HepG2 (cell line): Measurements from ENCODE around the gene PSMB11. TPM values are rescaled to one million over a fixed set of nuclear protein-coding genes. Genes with fewer than 3 reads are reported as not detected.
A peak's percentile ranks its signal among the peaks of the same experiment; 100 is the strongest.

Experiments used
- CEBPZ ChIP-seq: IDR thresholded peaks from 2 replicates; pipeline ENCODE4 v1.6.1; 2012; ENCODE audit warnings: low read length, improper control_type of control experiment
- GZF1 ChIP-seq: sonication (generic); formaldehyde crosslinking; IDR thresholded peaks from 2 replicates; pipeline ENCODE4 v1.5.1; 2020; ENCODE audit warnings: mild to moderate bottlenecking, missing genetic modification reagents
- MTF2 ChIP-seq: sonication (generic); formaldehyde crosslinking; IDR thresholded peaks from 2 replicates; pipeline ENCODE4 v1.5.0; 2020; ENCODE audit warnings: missing genetic modification reagents, borderline replicate concordance
- SOX5 ChIP-seq: IDR thresholded peaks from 2 replicates; pipeline ENCODE4 v1.6.1; 2016; ENCODE audit warnings: borderline replicate concordance
- ZFP36 ChIP-seq: fragments of 150-350 bp; IDR thresholded peaks from 2 replicates; pipeline ENCODE4 v1.6.1; 2018; ENCODE audit warnings: borderline replicate concordance, low read length, low read depth; ENCODE audit not compliant: partially characterized antibody
- ZNF225 ChIP-seq: sonication (generic); formaldehyde crosslinking; IDR thresholded peaks from 2 replicates; pipeline ENCODE4 v1.4.0; 2020; ENCODE audit warnings: mild to moderate bottlenecking, missing genetic modification reagents
- ZNF333 ChIP-seq: sonication (generic); formaldehyde crosslinking; IDR thresholded peaks from 2 replicates; pipeline ENCODE4 v1.4.0; 2020; ENCODE audit warnings: mild to moderate bottlenecking, missing genetic modification reagents, borderline replicate concordance
- ZNF800 ChIP-seq: sonication (generic); formaldehyde crosslinking; IDR thresholded peaks from 2 replicates; pipeline ENCODE4 v1.4.0; 2020; ENCODE audit warnings: missing genetic modification reagents
- ZSCAN20 ChIP-seq: sonication (generic); formaldehyde crosslinking; IDR thresholded peaks from 2 replicates; pipeline ENCODE4 v1.4.0; 2020; ENCODE audit warnings: missing genetic modification reagents, mild to moderate bottlenecking, borderline replicate concordance
- polyA plus RNA-seq, 8 experiments: library from polyadenylated mRNA; depleted of rRNA in 3 of 8; stranded (reverse) in 7 of 8; unstranded in 1 of 8; fragments of >200 nt; fragmentation: Illumina TruSeq in 4 of 8; extraction: Trizol in 4 of 8; gene quantifications; 2 replicates each; pipeline versions ENCODE4 v1.2.1 to v1.2.3, GENCODE V29; 2011 to 2016; ENCODE audit warnings: low read depth in 4 of 8, missing spikeins in 1 of 8, mixed read lengths in 1 of 8; ENCODE audit not compliant: insufficient read depth in 1 of 8
- total RNA-seq, 5 experiments: library from RNA; depleted of rRNA; stranded (reverse); fragments of >200 nt; fragmentation: Illumina TruSeq; extraction: Trizol; gene quantifications; 2 replicates each; pipeline ENCODE4 v1.2.3, GENCODE V29; 2016; ENCODE audit warnings: low read depth in 1 of 5
- TF ChIP-seq, protein P1 (sequence below): sonication (generic); formaldehyde crosslinking; conservative IDR thresholded peaks from 2 replicates; pipeline ENCODE4 v1.8.0; 2022; ENCODE audit warnings: missing genetic modification reagents
- TF ChIP-seq, protein P2 (sequence below): sonication (generic); formaldehyde crosslinking; IDR thresholded peaks from 2 replicates; pipeline ENCODE4 v1.4.0; 2020; ENCODE audit warnings: missing genetic modification reagents
- TF ChIP-seq, protein P3 (sequence below), 2 experiments: sonication (generic) in 1 of 2; formaldehyde crosslinking in 1 of 2; IDR thresholded peaks; 2 replicates each; pipeline versions ENCODE4 v1.5.1 to v1.6.1; 2011 to 2020; ENCODE audit warnings: borderline replicate concordance in 1 of 2, low read depth in 1 of 2, low read length in 1 of 2, mild to moderate bottlenecking in 1 of 2, missing genetic modification reagents in 1 of 2, moderate library complexity in 1 of 2
- TF ChIP-seq, protein P4 (sequence below): sonication (generic); formaldehyde crosslinking; IDR thresholded peaks from 2 replicates; pipeline ENCODE4 v1.4.0; 2020; ENCODE audit warnings: mild to moderate bottlenecking, missing genetic modification reagents

Gene PSMB11
- total and polyA plus RNA-seq, 2 of the 13 experiments (the other 11 are each of a cell fraction or from before 2014, with no cell fraction given), result not detected

DNA sequence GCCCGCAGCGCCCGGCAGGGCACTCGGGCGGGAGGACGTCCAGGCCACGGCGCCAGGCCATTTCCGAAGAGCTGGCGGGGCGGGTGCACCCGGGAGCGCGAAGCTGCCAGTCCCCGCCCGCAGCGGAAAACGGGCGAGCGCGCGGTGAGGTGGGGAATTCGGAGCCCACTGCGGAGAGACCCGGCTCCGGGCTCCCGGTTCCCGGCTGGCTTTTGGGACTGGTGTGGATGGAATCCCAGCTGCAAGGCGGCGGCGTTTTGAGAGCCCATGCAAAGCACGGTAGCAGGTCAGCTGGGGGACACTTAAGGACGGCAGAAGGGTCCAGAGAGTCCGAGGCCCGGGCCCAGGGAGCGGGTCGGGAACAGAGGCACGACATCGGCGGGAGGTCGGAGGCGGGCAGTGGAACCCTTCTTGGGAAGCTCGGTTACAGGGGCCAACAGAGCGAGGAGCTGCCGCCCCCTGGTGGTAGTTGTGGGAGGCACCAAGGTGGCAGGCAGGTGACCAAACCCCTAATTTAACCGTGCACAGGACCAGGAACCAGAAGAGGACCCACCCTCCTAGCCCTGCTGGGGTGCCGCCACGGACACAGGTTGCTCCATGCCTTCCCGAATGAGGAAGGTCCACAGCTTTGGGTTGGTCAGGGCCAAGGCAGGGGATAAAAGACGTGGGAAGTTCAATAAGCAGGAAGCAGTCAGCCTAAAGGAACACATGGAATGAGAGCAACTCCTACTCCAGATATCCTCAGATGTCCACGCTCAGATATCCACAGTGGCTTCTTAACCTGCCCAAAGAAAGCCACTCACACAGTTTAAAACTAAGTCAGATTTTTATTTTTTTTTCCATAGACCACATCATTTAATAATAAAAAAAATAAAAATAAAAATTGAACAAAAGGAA lies 16.0 kb downstream of the PSMB11 start (continued):
- peak; percentile 48 for TF ChIP-seq ZFP36
- TF ChIP-seq, protein P1, sequence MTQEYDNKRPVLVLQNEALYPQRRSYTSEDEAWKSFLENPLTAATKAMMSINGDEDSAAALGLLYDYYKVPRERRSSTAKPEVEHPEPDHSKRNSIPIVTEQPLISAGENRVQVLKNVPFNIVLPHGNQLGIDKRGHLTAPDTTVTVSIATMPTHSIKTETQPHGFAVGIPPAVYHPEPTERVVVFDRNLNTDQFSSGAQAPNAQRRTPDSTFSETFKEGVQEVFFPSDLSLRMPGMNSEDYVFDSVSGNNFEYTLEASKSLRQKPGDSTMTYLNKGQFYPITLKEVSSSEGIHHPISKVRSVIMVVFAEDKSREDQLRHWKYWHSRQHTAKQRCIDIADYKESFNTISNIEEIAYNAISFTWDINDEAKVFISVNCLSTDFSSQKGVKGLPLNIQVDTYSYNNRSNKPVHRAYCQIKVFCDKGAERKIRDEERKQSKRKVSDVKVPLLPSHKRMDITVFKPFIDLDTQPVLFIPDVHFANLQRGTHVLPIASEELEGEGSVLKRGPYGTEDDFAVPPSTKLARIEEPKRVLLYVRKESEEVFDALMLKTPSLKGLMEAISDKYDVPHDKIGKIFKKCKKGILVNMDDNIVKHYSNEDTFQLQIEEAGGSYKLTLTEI (CRISPR knock-in tag), result no peak
- no peak for TF ChIP-seq ZSCAN20 (CRISPR knock-in tag)
- TF ChIP-seq, protein P2, sequence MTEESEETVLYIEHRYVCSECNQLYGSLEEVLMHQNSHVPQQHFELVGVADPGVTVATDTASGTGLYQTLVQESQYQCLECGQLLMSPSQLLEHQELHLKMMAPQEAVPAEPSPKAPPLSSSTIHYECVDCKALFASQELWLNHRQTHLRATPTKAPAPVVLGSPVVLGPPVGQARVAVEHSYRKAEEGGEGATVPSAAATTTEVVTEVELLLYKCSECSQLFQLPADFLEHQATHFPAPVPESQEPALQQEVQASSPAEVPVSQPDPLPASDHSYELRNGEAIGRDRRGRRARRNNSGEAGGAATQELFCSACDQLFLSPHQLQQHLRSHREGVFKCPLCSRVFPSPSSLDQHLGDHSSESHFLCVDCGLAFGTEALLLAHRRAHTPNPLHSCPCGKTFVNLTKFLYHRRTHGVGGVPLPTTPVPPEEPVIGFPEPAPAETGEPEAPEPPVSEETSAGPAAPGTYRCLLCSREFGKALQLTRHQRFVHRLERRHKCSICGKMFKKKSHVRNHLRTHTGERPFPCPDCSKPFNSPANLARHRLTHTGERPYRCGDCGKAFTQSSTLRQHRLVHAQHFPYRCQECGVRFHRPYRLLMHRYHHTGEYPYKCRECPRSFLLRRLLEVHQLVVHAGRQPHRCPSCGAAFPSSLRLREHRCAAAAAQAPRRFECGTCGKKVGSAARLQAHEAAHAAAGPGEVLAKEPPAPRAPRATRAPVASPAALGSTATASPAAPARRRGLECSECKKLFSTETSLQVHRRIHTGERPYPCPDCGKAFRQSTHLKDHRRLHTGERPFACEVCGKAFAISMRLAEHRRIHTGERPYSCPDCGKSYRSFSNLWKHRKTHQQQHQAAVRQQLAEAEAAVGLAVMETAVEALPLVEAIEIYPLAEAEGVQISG, result peak; percentile 66
- TF ChIP-seq MTF2 (CRISPR knock-in tag), result 0 out of 2 replicates have a peak, but pooled peaks have one; percentile 73
- peak; percentile 93; the same call in 1 of the 2 replicates for TF ChIP-seq ZNF333 (CRISPR knock-in tag)
- peak; percentile 92 for TF ChIP-seq ZNF800 (CRISPR knock-in tag)
- TF ChIP-seq CEBPZ, result no peak
- TF ChIP-seq GZF1 (CRISPR knock-in tag), result peak; percentile 89; the same call in 1 of the 2 replicates
- TF ChIP-seq ZNF225, result peak; percentile 97
- TF ChIP-seq, protein P3, sequence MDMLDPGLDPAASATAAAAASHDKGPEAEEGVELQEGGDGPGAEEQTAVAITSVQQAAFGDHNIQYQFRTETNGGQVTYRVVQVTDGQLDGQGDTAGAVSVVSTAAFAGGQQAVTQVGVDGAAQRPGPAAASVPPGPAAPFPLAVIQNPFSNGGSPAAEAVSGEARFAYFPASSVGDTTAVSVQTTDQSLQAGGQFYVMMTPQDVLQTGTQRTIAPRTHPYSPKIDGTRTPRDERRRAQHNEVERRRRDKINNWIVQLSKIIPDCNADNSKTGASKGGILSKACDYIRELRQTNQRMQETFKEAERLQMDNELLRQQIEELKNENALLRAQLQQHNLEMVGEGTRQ (IDR thresholded peaks at IDR 0.05; ENCODE audit: low read depth, low read length), result no peak
- TF ChIP-seq, protein P3 (CRISPR knock-in tag; IDR thresholded peaks at IDR 0.05; ENCODE audit: borderline replicate concordance), result 0 out of 2 replicates have a peak, but pooled peaks have one; percentile 28
- TF ChIP-seq, protein P4, sequence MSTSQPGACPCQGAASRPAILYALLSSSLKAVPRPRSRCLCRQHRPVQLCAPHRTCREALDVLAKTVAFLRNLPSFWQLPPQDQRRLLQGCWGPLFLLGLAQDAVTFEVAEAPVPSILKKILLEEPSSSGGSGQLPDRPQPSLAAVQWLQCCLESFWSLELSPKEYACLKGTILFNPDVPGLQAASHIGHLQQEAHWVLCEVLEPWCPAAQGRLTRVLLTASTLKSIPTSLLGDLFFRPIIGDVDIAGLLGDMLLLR (CRISPR knock-in tag), result peak; percentile 59
- TF ChIP-seq SOX5 (CRISPR knock-in tag), result peak; percentile 54; the same call in 1 of the 2 replicates
